NCI-H1105 (cell line): ENCODE results near the gene SPAG9.
A peak's percentile ranks its signal among the peaks of the same experiment; 100 is the strongest.

ENCODE experiments used
- DNase-seq: peaks from one replicate; lab custom pipeline; 2025; lab: John Stamatoyannopoulos, UW

The SPAG9 gene

GRCh38 chr17:50986989-50987660, 133.5 kb downstream of the SPAG9 start:
- no peak for DNase-seq

DNA sequence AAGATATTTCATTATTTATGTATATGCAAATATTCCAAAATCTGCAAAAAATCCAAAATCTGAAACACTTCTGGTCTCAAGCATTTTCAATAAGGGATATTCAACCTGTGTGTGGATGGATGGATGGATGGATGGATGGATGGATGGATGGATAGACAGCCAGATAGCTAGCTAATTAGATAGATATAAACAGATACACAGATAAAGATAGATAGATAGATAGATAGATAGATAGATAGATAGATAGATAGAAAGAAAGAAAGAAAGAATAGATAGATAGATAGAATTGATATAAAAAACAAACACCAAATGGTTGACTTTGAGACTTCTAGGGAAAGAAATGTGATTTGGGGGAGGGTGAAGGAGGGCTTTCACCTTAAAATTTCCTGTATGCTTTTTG, 139.4 kb downstream of the SPAG9 start:
- DNase-seq: no peak

- no peak for DNase-seq
Measured at GRCh38 chr17:50979524-50979927, 141.1 kb downstream of the SPAG9 start.

GRCh38 chr17:50977487-50978159, 143.0 kb downstream of the SPAG9 start:
- DNase-seq: no peak

DNA sequence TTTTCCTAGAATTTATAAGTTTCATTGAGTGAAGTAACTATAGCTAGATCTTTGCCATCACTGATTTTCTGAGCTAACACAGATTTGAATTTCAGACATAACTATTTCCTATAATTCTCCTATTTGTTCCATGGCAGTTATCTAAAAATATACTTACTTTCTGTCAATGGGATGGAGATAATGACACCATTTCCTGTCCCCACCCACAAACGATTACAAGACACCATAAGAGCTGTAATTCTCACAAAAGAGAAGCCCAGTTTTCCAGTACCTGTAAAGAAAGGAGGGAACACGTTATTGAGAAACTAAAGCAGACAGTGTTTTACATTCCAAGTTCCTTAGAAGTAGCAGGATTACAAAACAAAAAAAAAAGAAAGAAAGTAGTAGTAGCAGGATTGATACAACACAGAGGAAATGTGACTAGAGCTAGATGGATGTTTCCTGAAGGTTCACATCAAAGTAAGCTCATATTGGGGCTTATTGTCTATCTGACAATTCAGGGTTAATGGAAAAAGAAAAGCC, 143.7 kb downstream of the SPAG9 start:
- DNase-seq: no peak

DNA sequence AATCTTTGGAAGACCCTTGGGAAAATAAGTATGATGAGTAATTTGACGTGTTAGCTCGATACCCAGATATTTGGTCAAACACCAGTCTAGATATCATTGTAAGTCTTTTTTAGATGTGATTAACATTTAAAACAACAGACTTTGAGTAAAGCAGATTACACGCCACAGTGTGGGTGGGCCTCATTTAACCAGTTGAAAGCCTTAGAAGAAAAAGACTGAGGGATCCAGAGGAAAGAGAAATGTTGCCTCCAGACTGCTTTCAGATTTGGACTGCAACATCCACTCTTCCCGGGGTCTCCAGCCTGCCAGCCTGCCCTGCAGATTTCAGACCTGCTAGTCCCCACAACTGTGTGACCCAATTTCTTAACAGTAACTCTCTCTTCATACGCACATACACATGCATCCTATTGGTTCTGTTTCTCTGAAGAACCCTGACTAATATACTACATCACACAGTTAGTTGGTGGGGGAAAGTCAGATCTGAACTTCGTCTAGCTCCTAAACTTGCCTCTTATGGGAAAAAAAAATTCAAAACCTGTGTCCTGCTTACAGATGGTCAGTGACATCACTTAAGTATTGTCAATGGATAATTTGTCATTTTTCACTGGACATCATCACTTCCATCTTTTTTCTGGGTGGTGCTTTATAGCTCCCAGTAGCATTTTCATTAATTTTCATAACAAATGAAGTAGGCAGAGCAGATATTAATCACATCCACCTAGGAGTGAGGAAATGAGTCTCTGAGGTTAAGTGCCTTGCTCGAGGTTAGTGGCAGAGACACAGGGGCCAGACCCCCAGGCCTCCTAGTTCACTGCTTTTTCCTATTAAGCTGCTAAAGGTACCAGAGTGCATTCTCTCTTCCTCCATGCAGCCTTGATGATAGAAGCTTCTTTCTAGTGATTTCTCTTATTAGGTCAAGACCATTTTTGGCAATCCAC, 146.8 kb downstream of the SPAG9 start:
- DNase-seq: no peak

DNA sequence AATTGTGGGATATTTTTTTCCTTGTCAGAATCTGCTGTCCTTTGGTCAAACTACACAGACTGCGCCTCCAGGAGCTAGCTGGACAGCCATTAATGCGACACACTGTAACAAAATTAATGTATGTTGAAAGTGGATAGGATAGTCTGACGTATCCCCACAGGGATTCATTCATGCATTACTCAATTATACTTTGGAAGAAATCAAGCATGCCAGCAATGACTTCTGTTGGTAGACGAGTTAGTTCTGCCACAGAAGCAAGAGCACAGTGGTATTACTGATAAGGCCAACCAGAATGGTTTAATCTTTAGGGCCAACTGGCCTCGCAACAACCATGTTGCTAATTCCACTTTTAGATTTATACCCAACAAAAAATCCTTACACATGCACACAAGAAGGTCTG, 148.1 kb downstream of the SPAG9 start:
- DNase-seq: no peak

DNA sequence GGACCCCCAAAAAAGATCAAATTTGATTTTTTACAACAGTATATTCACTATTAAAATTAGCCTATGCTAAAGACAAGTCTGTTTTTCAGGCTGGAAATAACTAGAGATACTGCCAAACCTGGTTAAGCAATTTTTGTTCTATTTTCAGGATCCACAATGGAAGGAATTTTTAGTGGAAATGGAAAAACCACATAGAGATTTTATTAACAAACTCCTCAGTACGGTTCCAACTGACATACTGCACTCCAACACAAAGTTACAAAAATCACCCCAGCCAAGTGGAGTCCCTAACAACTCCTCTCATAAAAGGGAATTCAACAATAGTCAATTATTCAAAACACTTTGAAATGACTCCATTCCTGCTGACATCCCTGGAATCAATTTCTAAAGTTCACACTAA, 152.9 kb downstream of the SPAG9 start:
- DNase-seq: no peak

GRCh38 chr17:50966163-50966666, 154.5 kb downstream of the SPAG9 start:
- no peak for DNase-seq

DNA sequence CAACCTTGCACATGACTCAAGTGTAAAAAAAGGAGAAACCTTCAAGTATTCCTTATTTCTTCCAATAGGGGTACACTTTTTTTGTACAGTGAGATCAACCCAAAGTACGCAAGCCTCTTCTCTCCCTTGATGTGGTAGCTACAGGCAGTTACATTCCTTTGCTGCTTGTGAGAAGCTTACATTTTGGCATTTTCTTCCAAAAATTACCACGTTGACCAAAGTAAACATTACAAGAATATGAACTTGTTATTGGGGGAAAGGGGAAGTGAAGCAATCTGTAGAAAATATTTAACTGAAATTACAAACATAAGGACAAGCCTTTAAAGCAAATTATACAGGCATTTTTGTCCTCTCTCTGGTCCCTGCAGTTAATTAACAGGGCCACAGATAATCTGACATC, 157.5 kb downstream of the SPAG9 start:
- no peak for DNase-seq

DNA sequence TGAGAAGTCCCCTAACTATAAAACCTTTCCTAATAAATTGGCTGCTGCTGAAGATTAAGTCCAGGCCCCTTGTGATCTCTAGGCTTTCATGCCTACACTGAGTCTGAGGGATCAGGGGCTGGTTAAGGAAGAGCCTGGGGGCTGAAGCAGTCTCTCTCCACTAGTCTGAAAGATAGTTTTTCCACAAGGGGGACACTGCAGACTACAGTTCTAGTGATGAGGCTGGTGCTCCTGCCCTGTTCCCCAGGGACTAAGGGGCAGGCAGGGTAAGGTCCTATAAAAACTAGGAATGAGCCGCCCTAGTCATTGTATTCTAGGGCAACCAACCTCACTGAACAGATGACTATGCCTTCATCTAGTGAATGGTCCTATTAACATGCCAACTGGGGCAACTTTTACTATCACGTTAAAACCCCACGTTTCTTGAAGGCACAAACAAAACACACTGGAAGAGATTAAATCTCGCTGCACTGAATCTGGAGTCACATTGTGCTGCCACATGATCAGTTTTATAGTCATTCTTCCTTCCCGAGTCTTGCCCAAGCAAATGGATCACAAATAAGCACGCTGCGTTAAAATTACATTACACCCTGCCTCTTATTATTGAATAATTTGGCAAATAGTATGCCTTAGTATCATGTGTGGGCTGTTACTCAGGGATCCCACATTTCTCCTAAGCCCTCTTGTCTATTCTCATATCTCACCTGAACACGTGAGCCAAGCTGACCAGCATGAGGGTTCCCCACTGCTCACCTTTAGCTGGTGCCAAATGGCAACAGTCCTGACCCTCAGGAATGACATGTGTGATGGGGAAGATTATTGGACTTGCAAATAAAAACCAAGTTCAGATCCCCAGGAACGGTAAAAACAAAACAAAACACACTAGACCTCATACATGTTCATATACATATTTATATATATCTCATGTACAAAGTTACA, 159.1 kb downstream of the SPAG9 start:
- DNase-seq: no peak

DNA sequence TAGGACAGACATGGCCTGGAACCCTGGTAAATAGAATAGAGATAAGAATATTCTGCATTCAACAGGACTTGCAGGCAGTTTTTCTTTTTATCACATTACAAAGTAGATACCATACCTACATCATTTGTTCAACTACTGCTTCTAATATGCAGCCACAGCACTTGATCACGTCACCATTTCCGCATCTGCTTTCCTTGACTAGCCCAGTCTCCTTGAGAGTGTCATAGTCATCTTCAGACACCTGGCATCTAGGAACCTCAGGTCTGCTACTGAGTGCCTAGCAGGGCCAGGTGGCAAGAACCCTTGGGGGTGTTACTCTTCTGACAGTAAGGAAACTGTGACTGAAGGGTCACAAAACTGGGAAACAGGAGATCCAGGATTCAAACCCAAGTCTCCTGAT, 161.3 kb downstream of the SPAG9 start:
- DNase-seq: no peak

DNA sequence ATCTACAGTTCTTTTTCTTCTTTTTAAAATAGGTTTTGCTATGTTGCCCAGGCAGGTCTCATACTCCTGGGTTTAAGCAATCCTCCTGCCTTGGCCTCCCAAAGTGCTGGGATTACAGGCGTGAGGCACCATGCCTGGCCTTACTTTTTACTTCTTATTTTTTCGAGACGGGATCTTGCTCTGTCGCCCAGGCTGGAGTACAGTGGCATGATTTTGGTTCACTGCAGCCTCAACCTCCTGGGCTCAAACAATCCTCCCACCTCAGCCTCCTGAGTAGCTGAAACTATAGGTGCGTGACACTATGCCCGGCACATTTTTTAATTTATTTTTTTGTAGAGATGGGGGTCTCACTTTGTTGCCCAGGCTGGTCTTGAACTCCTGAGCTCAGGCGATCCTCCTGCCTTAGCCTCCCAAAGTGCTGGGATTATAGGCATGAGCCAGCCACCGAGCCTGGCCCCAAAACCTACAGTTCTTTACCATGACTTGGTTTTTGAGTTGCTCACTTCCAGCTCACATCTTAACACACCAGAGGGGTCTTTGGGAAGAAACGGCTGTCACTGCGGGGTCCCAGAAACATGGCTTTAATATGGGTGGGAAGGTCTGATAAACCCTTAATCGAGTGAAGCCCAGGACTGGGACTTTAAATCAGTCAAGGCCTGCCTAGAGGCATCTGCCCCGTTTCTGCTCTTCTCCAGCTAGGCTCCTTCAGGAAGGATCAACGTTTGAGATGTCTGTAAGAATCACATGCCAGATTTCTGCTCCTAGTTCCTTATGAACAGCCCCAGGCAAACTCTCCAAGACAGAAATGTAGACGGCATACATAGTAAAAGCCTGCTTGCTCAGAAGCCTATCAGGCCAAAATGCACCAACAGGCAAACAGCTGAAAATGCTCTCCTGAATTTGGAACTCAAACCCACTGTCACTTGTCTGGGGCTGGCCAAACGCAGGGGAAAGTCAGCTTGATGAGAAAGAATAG, 162.8 kb downstream of the SPAG9 start:
- DNase-seq: no peak

DNA sequence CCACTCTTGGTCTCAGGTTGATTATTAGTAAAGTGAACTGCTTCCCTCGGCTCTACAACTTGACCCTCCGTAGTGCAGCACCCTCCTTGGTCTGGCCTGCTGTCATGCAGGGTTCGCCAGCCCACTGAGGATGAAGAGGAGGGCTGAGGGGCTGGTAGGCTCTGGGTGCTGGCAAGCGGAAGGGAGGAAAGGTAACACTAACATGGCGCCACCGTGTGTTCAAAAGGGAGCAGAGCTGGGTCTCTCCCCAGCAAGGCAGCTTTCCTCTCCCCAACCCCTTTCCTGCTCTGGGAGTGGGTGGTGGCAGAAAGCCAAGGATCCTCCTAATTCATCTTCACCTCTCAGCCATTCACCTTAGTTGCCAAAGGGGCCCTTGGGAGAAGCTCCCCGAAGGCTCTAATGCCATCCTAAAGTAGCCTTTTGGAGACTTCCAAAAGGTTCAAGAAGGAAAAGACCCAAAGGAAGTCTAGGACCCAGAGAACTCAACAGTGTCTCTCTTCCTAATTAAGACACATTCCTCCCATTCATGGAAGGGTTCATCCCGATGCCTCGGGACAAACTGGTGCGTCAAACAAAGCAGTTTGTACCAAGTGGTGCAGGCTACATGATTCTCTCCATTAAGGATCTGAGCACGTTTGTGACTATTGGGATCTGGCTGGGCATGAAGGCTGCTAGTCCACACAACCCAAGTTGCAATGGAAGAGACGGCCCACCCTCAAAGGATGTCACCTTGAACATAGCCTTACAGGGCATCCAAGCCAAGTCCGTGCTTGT, 163.7 kb downstream of the SPAG9 start:
- DNase-seq: peak; percentile 65

DNA sequence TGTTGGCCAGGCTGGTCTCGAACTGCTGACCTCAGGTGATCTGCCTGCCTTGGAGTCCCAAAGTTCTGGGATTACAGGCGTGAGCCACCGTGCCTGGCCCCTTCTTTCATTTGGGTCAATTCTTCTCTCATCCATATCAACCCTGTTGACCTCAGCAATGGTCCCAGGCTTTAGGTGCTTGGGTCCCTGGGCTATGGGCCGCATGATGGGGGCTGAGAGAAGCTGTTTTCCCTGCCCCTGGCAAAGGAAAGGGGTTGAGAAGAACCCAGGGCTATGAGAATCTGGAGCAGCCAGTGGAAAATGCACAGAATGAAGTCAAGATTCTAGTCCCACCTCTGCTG, 164.3 kb downstream of the SPAG9 start:
- no peak for DNase-seq

DNA sequence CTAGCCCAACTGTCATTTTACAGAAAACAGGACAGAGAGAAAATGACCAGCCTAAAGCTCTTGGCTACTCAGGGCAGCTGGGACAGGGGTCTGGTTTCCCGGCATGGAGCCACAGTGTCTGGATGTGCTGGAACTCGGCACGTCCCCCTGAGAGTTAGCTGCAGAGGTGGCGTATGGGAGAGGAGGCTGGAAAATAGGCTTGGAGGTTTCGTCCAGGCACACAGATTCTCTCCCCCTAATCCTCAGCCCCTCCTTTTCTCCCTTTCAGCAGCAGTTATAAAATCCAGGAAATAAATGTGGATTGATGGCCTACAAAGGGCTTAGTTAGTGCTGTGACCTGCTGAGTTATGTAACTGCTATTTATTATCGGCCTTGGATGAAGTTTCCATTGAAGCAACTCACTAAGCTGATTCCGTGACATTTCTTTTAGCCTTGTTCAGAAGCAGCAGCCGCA, 165.0 kb downstream of the SPAG9 start:
- DNase-seq: no peak

DNA sequence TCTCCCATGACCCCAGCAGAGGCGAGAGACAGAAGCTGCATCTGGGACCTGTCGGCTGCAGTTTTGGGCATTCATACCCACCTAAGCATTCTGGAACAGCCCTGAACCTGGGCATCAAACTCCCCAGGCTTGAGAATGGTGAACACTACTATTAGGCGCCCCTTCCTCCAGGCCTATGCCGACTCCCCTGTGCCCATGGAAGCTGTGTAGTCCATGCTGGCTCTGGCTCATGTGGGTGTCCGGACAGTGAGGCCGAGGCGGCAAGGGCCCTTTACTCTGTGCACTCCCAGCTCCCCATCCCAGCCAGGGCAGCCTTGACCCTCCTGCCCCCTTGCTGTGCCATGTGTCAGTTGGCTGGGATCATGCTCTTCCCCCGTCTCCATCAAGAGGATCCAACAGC, 165.5 kb downstream of the SPAG9 start:
- DNase-seq: no peak

DNA sequence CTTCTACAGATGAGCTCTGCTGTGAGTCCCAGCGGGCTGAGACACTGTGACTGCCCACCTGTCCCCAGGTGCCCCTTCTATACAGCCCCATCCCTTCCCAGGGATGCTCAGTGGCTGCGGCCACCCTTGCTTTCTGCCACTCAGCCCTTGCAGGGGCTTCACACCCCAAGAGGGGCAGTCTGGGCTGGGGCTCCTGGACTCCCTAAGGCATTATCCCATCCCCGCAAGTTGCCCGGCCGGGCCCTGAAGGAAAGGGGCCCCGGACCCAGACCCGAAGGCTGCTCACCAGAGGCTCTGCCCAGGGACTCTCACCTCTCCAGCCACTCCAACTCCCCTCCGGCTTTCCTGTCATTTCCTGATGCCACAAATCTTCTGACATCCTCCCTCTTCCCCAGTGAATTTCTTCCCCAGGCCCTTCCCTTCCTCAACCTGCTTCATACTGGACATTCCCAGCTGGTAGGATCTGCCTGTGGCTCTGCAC, 166.0 kb downstream of the SPAG9 start:
- no peak for DNase-seq
